MM.1S (cell line): Measurements from ENCODE around the gene CNTROB.

Source experiments
- DNase-seq: peaks from one replicate; pipeline ENCODE4 v3.0.0-alpha.2; 2015
- H2AFZ ChIP-seq: fragments of 300-600 bp; sonication (generic); 2 replicates; pipeline ENCODE4 v1.6.0; 2016; ENCODE audit warnings: antibody characterized with exemption, low read length
- H3F3A ChIP-seq: fragments of 300-600 bp; sonication (generic); 2 replicates; pipeline ENCODE4 v1.6.1; 2016; ENCODE audit warnings: mild to moderate bottlenecking, antibody characterized with exemption, low read length, moderate library complexity, mixed read lengths; ENCODE audit not compliant: insufficient read depth
- H3K27ac ChIP-seq: fragments of 300-600 bp; sonication (generic); 2 replicates; pipeline ENCODE4 v1.5.1; 2016; ENCODE audit warnings: mild to moderate bottlenecking, low read length
- H3K27me3 ChIP-seq: fragments of 300-600 bp; sonication (generic); replicated peaks from 2 replicates; pipeline ENCODE4 v1.6.0; 2016; ENCODE audit warnings: low read length; ENCODE audit not compliant: insufficient read depth
- H3K36me3 ChIP-seq: fragments of 300-600 bp; sonication (generic); replicated peaks from 2 replicates; pipeline ENCODE4 v1.6.1; 2016; ENCODE audit warnings: mild to moderate bottlenecking, low read length, mixed read lengths; ENCODE audit not compliant: insufficient read depth
- H3K4me1 ChIP-seq: fragments of 300-600 bp; sonication (generic); 2 replicates; pipeline ENCODE4 v1.6.1; 2016; ENCODE audit warnings: low read length, mixed read lengths
- H3K4me2 ChIP-seq: fragments of 300-600 bp; sonication (generic); 2 replicates; pipeline ENCODE4 v1.6.0; 2016; ENCODE audit warnings: low read depth, low read length
- H3K4me3 ChIP-seq: fragments of 300-600 bp; sonication (generic); 2 replicates; pipeline ENCODE4 v1.5.1; 2016; ENCODE audit warnings: low read length, mixed read lengths
- H3K79me2 ChIP-seq: fragments of 300-600 bp; sonication (generic); 2 replicates; pipeline ENCODE4 v1.6.1; 2016; ENCODE audit warnings: mixed run types, low read length, mixed read lengths
- H3K9ac ChIP-seq: fragments of 300-600 bp; sonication (generic); 2 replicates; pipeline ENCODE4 v1.6.1; 2016; ENCODE audit warnings: low read length, mixed read lengths
- H3K9me2 ChIP-seq: fragments of 300-600 bp; sonication (generic); replicated peaks from 2 replicates; pipeline ENCODE4 v1.6.1; 2016; ENCODE audit warnings: mild to moderate bottlenecking, low read length, mixed read lengths; ENCODE audit not compliant: insufficient read depth
- H3K9me3 ChIP-seq: fragments of 300-600 bp; sonication (generic); replicated peaks from 2 replicates; pipeline ENCODE4 v1.6.1; 2016; ENCODE audit warnings: mild to moderate bottlenecking, low read length, mixed read lengths; ENCODE audit not compliant: insufficient read depth
- H4K20me1 ChIP-seq: fragments of 300-600 bp; sonication (generic); 2 replicates; pipeline ENCODE4 v1.6.1; 2016; ENCODE audit warnings: mild to moderate bottlenecking, low read length, moderate library complexity, mixed read lengths; ENCODE audit not compliant: insufficient read depth
- CTCF ChIP-seq: fragments of 300-600 bp; sonication (generic); IDR thresholded peaks from 2 replicates; pipeline ENCODE4 v1.5.1; 2016; ENCODE audit warnings: antibody characterized with exemption, low read length, mixed read lengths
- EZH2 ChIP-seq: fragments of 300-600 bp; sonication (generic); optimal IDR thresholded peaks from 2 replicates; pipeline ENCODE3; 2017; ENCODE audit warnings: low read depth, mild to moderate bottlenecking, antibody characterized with exemption, low read length, mixed read lengths
- EZH2phosphoT487 ChIP-seq: fragments of 300-600 bp; sonication (generic); IDR thresholded peaks from 2 replicates; pipeline ENCODE4 v1.6.1; 2018; ENCODE audit warnings: antibody characterized with exemption, low read length

CNTROB gene

GRCh38 chr17:7931709-7932482 lies at the start of gene CNTROB, which contains the start of gene TRAPPC1:
TSS of gene CNTROB (plus strand) at chr17:7932206. CDS start at chr17:7933080, 874 bp downstream.
TSS of gene TRAPPC1 (minus strand) at chr17:7931946. CDS start at chr17:7931829, 117 bp downstream.
- Histone ChIP-seq H3F3A (no peaks in the 10 kb centered on the region), H3K4me2 (peak within 1 kb of the TSS; percentile 89), H3K79me2 (peaks cover 23% of the 10 kb centered on the region), H3K4me3 (peak within 1 kb of the TSS; percentile 93), H3K27me3 (no peaks in the 10 kb centered on the region), H3K9ac (peak within 1 kb of the TSS; percentile 83), H4K20me1 (no peaks in the 10 kb centered on the region), H3K4me1 (peaks cover 11% of the 10 kb centered on the region), H3K9me3 (no peaks in the 10 kb centered on the region), H3K27ac (peak within 1 kb of the TSS; percentile 35; the same call in 1 of the 2 replicates), H2AFZ (peak within 1 kb of the TSS; percentile 90), H3K36me3 (no peaks in the 10 kb centered on the region), H3K9me2 (no peaks in the 10 kb centered on the region)
- DNase-seq: peak; percentile 99
- no peak for TF ChIP-seq CTCF

- no peak overlapping the region for H2AFZ ChIP-seq
- TF ChIP-seq EZH2 (no peak), EZH2phosphoT487 (no peak), CTCF (no peak)
- no peak overlapping the region for H3K4me2 ChIP-seq
- H3K9ac ChIP-seq: no peak overlapping the region
- peaks cover 63% of the 10 kb centered on the region for H3K27me3 ChIP-seq
- H3K9me3 ChIP-seq: no peaks in the 10 kb centered on the region
- H3K36me3 ChIP-seq: no peaks in the 10 kb centered on the region
- H3K9me2 ChIP-seq: no peaks in the 10 kb centered on the region
- no peak overlapping the region for H3K27ac ChIP-seq
- H4K20me1 ChIP-seq: no peaks in the 10 kb centered on the region
- DNase-seq: no peak
- no peaks in the 10 kb centered on the region for H3K79me2 ChIP-seq
- no peak overlapping the region for H3K4me3 ChIP-seq
- H3K4me1 ChIP-seq: peaks cover 16% of the 10 kb centered on the region
- H3F3A ChIP-seq: peaks cover 4% of the 10 kb centered on the region; the same call in 1 of the 2 replicates
Observed at GRCh38 chr17:7882629-7883028, 49.4 kb upstream of the CNTROB start.

- Histone ChIP-seq H3K27me3 (peaks cover 75% of the 10 kb centered on the region), H3K27ac (no peak overlapping the region), H3K9ac (no peak overlapping the region), H3K9me2 (no peaks in the 10 kb centered on the region), H3K9me3 (no peaks in the 10 kb centered on the region), H3F3A (peaks cover 4% of the 10 kb centered on the region; the same call in 1 of the 2 replicates), H2AFZ (no peak overlapping the region), H3K4me1 (peaks cover 16% of the 10 kb centered on the region), H4K20me1 (no peaks in the 10 kb centered on the region), H3K79me2 (no peaks in the 10 kb centered on the region), H3K36me3 (no peaks in the 10 kb centered on the region), H3K4me3 (no peak overlapping the region), H3K4me2 (no peak overlapping the region)
- TF ChIP-seq EZH2phosphoT487 (no peak), EZH2 (no peak), CTCF (no peak)
- DNase-seq: no peak
Observed at GRCh38 chr17:7883781-7884386, 48.1 kb upstream of the CNTROB start.
